CD4-positive, CD25-positive, alpha-beta regulatory T cell (primary cell): ENCODE measurements around the gene DDRGK1. TPM values are rescaled to one million over a fixed set of nuclear protein-coding genes. Genes with fewer than 3 reads are reported as not detected.

Experiments used
- ATAC-seq, 2 donors: fragments of 150-1000 bp; cut with Tn5 transposase; one replicate each; pipeline ENCODE4 v1.10.0; 2021; ENCODE audit warnings: low read depth in 2 of 2, moderate number of reproducible peaks in 2 of 2, moderate library complexity in 1 of 2
- DNase-seq, 3 donors: peaks; one replicate each; pipeline versions ENCODE4 v3.0.0 to v3.0.0-alpha.2; 2012 to 2022; ENCODE audit warnings: mixed read lengths in 1 of 3
- H3K27ac ChIP-seq: one replicate; pipeline ENCODE4 v1.7.0; 2013; ENCODE audit warnings: mild to moderate bottlenecking, low read length; ENCODE audit not compliant: insufficient read depth, poor library complexity, severe bottlenecking
- H3K27me3 ChIP-seq: one replicate; pipeline ENCODE4 v1.7.0; 2013; ENCODE audit warnings: low read length; ENCODE audit not compliant: control insufficient read depth, insufficient read depth
- H3K36me3 ChIP-seq: one replicate; pipeline ENCODE4 v1.7.0; 2013; ENCODE audit warnings: mild to moderate bottlenecking, low read length, moderate library complexity; ENCODE audit not compliant: control insufficient read depth, insufficient read depth
- H3K4me1 ChIP-seq: 2 replicates; pipeline ENCODE4 v1.7.0; 2013; ENCODE audit warnings: mild to moderate bottlenecking, low read length; ENCODE audit not compliant: insufficient read depth, control insufficient read depth, poor library complexity, severe bottlenecking
- H3K4me3 ChIP-seq: one replicate; pipeline ENCODE4 v1.7.0; 2013; ENCODE audit warnings: low read depth, mild to moderate bottlenecking, low read length, moderate library complexity
- H3K9me3 ChIP-seq, 2 experiments: 1 replicate in 1 of 2; 2 replicates in 1 of 2; pipeline ENCODE4 v1.7.0; 2013; ENCODE audit warnings: low read length in 2 of 2, mild to moderate bottlenecking in 1 of 2, moderate library complexity in 1 of 2; ENCODE audit not compliant: control insufficient read depth in 2 of 2
- H3K27ac Mint-ChIP-seq, 3 donors: one replicate each; pipeline ENCODE4 v1.8.0; 2020 to 2022; ENCODE audit warnings: mild to moderate bottlenecking in 3 of 3, mixed read lengths in 3 of 3, moderate library complexity in 2 of 3
- H3K27me3 Mint-ChIP-seq: one replicate; pipeline ENCODE4 v1.8.0; 2022; ENCODE audit warnings: mild to moderate bottlenecking, mixed read lengths
- H3K36me3 Mint-ChIP-seq: one replicate; pipeline ENCODE4 v1.8.0; 2020; ENCODE audit warnings: mixed read lengths
- H3K4me1 Mint-ChIP-seq, 4 donors: one replicate each; pipeline ENCODE4 v1.8.0; 2020 to 2022; ENCODE audit warnings: mixed read lengths in 4 of 4, mild to moderate bottlenecking in 1 of 4
- H3K4me3 Mint-ChIP-seq, 4 donors: one replicate each; pipeline ENCODE4 v1.8.0; 2020 to 2022; ENCODE audit warnings: mild to moderate bottlenecking in 4 of 4, mixed read lengths in 4 of 4, moderate library complexity in 3 of 4
- H3K9me3 Mint-ChIP-seq, 7 donors: one replicate each; pipeline ENCODE4 v1.8.0; 2020 to 2022; ENCODE audit warnings: mixed read lengths in 7 of 7, mild to moderate bottlenecking in 3 of 7, moderate library complexity in 2 of 7
- polyA plus RNA-seq, 4 donors: library from polyadenylated mRNA; unstranded; fragments of 300-500 nt; fragmentation: Illumina TruSeq; gene quantifications; one replicate each; pipeline ENCODE4 v1.2.3, GENCODE V29; 2021
- total RNA-seq: library from RNA; stranded (reverse); gene quantifications from one replicate; pipeline ENCODE4 v1.2.3, GENCODE V29; 2022

DDRGK1 gene
- total and polyA plus RNA-seq, 5 donors from 2014 or later = 39.2 to 53.8 (median 45.2) TPM

DNA sequence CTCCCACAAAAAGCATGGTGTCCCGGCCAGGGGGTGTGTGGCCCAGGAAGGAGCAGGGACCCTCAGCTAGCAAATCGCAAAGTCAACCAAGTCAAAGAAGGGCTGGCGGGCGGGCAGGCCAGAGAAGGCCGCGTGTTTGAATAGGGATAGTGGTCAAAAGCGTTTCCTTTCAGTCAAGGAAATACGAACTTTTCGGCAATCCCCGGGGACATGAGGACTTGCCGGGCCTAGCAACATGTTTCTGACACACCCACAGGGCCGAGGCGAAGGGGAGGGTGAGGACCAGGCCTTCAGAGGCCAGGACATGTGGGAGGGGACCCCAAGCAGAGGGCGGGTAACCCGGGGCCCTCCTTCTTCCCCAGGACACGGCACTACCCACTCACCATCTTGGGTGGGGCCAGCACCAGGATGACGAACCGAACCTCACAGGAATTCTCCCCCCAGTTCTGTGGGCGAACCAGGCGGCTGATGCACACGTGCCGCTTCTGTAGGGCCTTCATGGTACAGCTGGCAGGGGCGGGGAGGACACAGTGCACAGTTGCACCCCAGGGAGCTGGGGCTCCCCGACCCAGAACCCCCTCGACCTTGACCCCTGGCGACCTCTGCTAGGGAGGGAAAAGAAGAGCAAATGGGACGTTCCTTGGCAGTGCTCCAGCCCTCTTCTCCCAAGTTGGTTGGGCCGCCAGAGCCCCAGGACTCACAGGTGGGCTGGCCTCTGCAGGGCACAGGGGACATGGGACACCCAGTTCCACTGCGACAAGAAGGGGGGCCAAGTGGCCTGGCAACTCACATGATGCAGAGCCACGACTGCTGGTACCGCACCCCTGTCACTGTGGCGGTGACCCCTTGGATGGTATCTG is 28.9 kb upstream of the DDRGK1 start:
- Histone ChIP-seq H3K9me3 (no peaks in the 10 kb centered on the region), H3K27me3 (peaks cover 3% of the 10 kb centered on the region), H3K27ac (no peak overlapping the region), H3K4me3 (no peak overlapping the region), H3K4me1 (peaks cover 8% of the 10 kb centered on the region), H3K36me3 (no peaks in the 10 kb centered on the region)
- Mint-ChIP-seq H3K27ac (no peak overlapping the region), H3K4me1 (peaks cover 0 to 11% (median 3%) of the 10 kb centered on the region in 4 donors), H3K27me3 (peaks cover 32% of the 10 kb centered on the region), H3K36me3 (no peaks in the 10 kb centered on the region), H3K9me3 (no peaks in the 10 kb centered on the region), H3K4me3 (no peak overlapping the region)
- DNase-seq (no peak), ATAC-seq (no peak)

DNA sequence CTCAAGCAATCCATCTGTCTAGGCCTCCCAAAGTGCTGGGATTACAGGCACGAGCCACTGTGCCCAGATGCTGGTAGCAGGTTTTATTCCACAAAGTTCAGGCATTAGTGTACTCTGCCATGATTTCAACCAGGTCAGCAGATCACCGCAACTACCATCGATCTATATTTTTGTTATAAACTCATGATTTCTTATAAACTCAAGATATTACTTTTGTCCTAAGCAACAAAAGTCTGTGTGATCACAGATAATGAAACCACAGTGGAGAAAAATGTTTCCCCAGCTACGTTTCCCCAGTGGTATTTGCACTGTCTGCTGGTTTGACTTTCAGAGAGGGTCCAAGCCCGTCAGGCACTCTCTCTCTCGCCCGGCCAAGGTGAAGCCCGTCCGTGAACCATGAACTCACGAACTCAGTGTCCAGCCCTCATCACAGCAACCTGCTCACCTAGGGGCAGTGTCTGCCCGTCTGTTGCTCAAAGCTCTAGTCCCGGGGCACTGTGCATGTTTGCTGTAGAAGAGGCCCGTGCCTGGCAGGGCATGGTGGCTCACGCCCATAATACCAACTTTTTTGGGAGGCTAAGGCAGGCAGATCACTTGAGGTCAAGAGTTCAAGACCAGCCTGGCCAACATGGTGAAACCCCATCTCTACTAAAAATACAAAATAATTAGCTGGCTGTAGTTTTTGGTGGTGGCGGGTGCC is 27.6 kb upstream of the DDRGK1 start:
- peaks cover 3% of the 10 kb centered on the region for H3K27me3 ChIP-seq
- Mint-ChIP-seq H3K27ac (no peak overlapping the region), H3K36me3 (no peaks in the 10 kb centered on the region), H3K4me3 (no peak overlapping the region), H3K4me1 (peaks cover 0 to 6% (median 3%) of the 10 kb centered on the region in 4 donors), H3K27me3 (peaks cover 24% of the 10 kb centered on the region), H3K9me3 (no peaks in the 10 kb centered on the region)
- H3K9me3 ChIP-seq = no peaks in the 10 kb centered on the region
- DNase-seq (no peak), ATAC-seq (no peak)
- no peak overlapping the region for H3K4me3 ChIP-seq
- no peaks in the 10 kb centered on the region for H3K36me3 ChIP-seq
- H3K4me1 ChIP-seq = no peaks in the 10 kb centered on the region
- H3K27ac ChIP-seq = no peak overlapping the region

DNA sequence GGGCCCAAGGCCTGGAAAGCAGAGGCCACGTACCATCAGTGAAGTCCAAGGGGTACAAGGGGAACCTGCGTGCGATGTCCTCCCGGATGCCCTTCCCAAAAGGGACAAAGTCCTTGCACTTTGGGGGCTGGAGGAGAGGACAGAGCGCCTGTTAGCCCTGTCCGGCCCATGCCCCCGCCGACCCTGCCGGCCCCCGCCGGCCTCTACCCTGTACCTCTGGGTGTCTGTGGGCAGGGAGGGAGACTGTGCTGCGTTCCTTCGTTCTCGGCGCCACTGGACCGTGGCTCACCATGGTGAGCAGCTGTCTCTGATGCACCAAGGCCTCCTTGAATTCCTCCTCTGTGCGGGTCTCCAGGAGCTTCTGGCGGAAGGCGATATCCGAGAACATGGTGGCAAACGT is 26.6 kb upstream of the DDRGK1 start:
- no peaks in the 10 kb centered on the region for H3K4me1 ChIP-seq

DNA sequence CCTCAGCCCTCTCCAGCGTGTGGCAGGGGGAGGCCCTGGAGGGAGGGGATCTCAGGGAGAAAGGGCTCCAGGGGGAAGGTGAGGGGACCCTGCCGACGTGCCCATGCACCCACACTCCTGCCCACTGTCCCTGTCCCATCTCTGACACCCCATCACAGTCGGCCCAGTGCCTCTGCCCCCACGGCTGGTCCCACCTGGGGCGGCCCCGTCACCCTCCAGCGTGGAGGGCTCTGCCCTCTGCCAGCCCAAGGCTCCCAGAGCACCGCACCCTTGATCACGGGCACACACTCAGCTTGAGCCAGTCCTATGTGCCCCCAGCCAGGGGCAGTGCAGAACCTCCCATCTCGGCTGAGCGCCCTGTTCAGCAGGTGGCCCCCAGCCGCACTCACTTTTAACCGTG is 25.3 kb upstream of the DDRGK1 start:
- no peaks in the 10 kb centered on the region for H3K27me3 ChIP-seq
- Mint-ChIP-seq H3K36me3 (no peaks in the 10 kb centered on the region), H3K4me3 (no peak overlapping the region), H3K27me3 (peaks cover 3% of the 10 kb centered on the region), H3K27ac (no peak overlapping the region), H3K4me1 (peaks cover 0 to under 1% (median 0%) of the 10 kb centered on the region in 4 donors), H3K9me3 (no peaks in the 10 kb centered on the region)
- ATAC-seq (no peak), DNase-seq (no peak)
- H3K9me3 ChIP-seq = no peaks in the 10 kb centered on the region
- no peaks in the 10 kb centered on the region for H3K4me1 ChIP-seq
- no peak overlapping the region for H3K4me3 ChIP-seq
- no peaks in the 10 kb centered on the region for H3K36me3 ChIP-seq
- H3K27ac ChIP-seq = no peak overlapping the region

More for the DNA sequence above, 26.6 kb upstream of the DDRGK1 start:
- Mint-ChIP-seq H3K9me3 (no peaks in the 10 kb centered on the region), H3K4me3 (no peak overlapping the region), H3K36me3 (no peaks in the 10 kb centered on the region), H3K27ac (no peak overlapping the region), H3K27me3 (peaks cover 16% of the 10 kb centered on the region), H3K4me1 (no peaks in the 10 kb centered on the region)
- Histone ChIP-seq H3K9me3 (no peaks in the 10 kb centered on the region), H3K27me3 (no peaks in the 10 kb centered on the region), H3K36me3 (no peaks in the 10 kb centered on the region), H3K4me3 (no peak overlapping the region), H3K27ac (no peak overlapping the region)
- ATAC-seq (no peak), DNase-seq (no peak)

DNA sequence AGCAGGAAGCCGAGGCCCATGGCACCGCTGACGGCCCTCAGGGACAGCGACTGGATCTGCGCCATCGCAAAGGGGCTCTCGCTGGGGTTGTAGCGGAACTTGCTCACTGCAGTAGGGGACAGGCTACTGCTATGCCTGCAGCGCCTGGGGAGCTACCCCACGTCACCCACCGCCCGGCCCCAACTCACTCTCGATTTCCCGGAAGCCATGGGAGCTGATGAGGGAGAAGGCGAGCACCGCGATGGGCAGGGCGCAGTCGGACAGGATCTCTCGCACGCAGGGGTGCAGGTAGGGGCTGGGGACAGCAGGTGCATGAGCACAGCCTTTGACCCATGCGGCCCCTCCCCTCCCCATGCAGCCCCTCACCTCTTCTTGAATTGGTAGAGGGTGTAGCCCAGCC is 24.7 kb upstream of the DDRGK1 start:
- H3K9me3 ChIP-seq = no peaks in the 10 kb centered on the region
- no peak for DNase-seq
- H3K36me3 Mint-ChIP-seq = no peaks in the 10 kb centered on the region
- ATAC-seq = no peak
- peaks cover 0 to 2% (median 0%) of the 10 kb centered on the region in 4 donors for H3K4me1 Mint-ChIP-seq
- H3K4me3 ChIP-seq = no peak overlapping the region
- H3K27me3 Mint-ChIP-seq = no peaks in the 10 kb centered on the region
- H3K27ac ChIP-seq = no peak overlapping the region
- H3K36me3 ChIP-seq = no peaks in the 10 kb centered on the region
- no peaks in the 10 kb centered on the region for H3K27me3 ChIP-seq
- no peaks in the 10 kb centered on the region for H3K4me1 ChIP-seq
- no peak overlapping the region for H3K4me3 Mint-ChIP-seq
- H3K27ac Mint-ChIP-seq = no peak overlapping the region
- H3K9me3 Mint-ChIP-seq = no peaks in the 10 kb centered on the region

DNA sequence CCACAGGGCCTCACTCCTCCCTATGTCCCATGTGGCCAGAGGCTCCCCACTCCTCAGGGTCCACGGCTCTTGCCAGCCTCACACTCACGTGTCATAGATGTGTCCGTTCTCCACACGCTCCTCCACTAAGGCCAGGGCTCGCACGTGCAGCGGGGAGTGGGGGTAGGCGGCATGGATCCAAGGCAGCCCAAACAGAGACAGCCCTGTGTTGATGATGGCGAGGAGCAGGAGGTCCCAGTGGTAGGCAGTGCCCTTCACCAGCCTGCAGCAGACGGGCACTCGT is 24.2 kb upstream of the DDRGK1 start:
- Mint-ChIP-seq H3K9me3 (no peaks in the 10 kb centered on the region), H3K27ac (no peak overlapping the region), H3K4me1 (peaks cover 0 to 7% (median 0%) of the 10 kb centered on the region in 4 donors), H3K36me3 (no peaks in the 10 kb centered on the region), H3K27me3 (no peaks in the 10 kb centered on the region), H3K4me3 (no peak overlapping the region)
- no peaks in the 10 kb centered on the region for H3K27me3 ChIP-seq
- H3K4me3 ChIP-seq = no peak overlapping the region
- peaks cover under 1% of the 10 kb centered on the region for H3K36me3 ChIP-seq
- H3K4me1 ChIP-seq = peaks cover under 1% of the 10 kb centered on the region
- no peaks in the 10 kb centered on the region for H3K9me3 ChIP-seq
- DNase-seq (no peak), ATAC-seq (no peak)
- no peak overlapping the region for H3K27ac ChIP-seq

DNA sequence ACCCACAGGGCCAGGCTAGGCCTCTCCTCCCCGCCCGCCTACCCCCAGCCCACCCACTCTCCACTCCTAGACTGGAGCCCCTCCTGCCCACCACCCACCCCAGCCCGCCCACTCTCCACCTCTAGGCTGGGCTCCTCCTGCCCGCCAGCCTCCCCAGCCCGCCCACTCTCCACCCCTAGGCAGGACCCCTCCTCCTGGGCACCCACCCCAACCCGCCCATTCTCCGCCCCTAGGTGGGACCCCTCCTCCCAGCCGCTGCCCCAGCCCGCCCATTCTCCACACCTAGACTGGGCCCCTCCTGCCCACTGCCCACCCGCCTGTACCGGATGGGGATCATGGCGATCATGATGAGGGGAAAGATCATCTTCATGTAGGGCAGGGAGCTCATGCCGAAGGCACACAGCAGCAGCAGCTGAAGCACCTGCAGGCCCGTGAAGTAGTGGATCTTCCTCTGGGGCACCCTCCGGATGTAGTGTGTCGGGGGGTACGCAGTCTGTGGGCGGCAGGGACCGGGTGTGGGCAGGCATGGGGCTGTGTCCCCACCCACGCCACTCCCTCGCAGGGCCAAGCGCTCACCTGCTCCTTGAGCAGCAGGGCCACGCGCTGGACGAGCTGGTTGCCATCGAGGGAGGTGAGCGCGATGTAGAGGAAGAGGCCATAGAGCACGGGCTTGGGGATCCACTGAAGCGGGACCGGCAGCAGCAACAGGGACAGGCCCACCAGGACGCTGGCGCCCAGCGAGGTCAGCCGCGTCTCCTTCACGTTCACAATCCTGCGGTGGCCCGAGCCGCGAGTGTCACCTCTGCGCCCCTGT is 23.7 kb upstream of the DDRGK1 start:
- peaks cover 6% of the 10 kb centered on the region for H3K36me3 ChIP-seq
- H3K4me3 Mint-ChIP-seq = no peak overlapping the region
- no peaks in the 10 kb centered on the region for H3K9me3 ChIP-seq
- no peaks in the 10 kb centered on the region for H3K27me3 Mint-ChIP-seq
- peaks cover 0 to 12% (median 0%) of the 10 kb centered on the region in 4 donors for H3K4me1 Mint-ChIP-seq
- H3K27ac Mint-ChIP-seq = no peak overlapping the region
- no peak overlapping the region for H3K4me3 ChIP-seq
- no peaks in the 10 kb centered on the region for H3K36me3 Mint-ChIP-seq
- H3K27ac ChIP-seq = no peak overlapping the region
- ATAC-seq (no peak), DNase-seq (no peak)
- H3K4me1 ChIP-seq = peaks cover 6% of the 10 kb centered on the region
- no peaks in the 10 kb centered on the region for H3K27me3 ChIP-seq
- H3K9me3 Mint-ChIP-seq = no peaks in the 10 kb centered on the region
